ENCODE data around the gene EHD2.

GRCh38 chr19:47703301-47703700 is 9.9 kb upstream of the EHD2 start:
- TF ChIP-seq EZH2 (IDR thresholded peaks at IDR 0.05; ENCODE audit: borderline replicate concordance, low read depth, low read length, severe bottlenecking), result no peak
- no peak for TF ChIP-seq CTCF (IDR thresholded peaks at IDR 0.05; ENCODE audit: borderline replicate concordance, extremely low read depth, low read length, poor library complexity, severe bottlenecking)

Measured in DND-41 (cell line).